OCI-M2 (cell line): Measurements from ENCODE around the gene ACCS.

Experiments
- DNase-seq: peaks from one replicate; lab custom pipeline; 2025; ENCODE audit not compliant: unreplicated experiment; lab: John Stamatoyannopoulos, UW

ACCS gene

GRCh38 chr11:44128729-44129128 lies 62.7 kb downstream of the ACCS start:
- no peak for DNase-seq

DNA sequence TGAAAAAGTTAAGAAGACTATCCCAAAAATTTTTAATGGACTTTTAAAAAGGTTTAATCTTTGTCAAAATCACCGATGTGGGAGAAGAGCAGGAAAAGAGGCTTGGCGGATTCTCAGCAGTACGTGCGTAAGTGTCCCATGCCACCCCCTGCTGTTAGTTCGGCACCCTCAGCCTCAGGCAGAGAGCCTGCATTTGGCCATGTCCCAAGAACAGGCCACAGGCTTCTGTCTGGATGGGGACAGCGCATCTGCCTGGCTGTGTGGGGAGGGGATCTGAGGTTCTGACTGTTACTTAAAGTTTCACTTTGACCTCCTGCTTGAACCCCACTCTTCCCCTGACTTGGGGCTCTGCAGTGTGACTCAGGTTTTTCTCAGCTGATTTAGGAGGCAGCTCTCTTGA lies 64.7 kb downstream of the ACCS start:
- DNase-seq: no peak

DNA sequence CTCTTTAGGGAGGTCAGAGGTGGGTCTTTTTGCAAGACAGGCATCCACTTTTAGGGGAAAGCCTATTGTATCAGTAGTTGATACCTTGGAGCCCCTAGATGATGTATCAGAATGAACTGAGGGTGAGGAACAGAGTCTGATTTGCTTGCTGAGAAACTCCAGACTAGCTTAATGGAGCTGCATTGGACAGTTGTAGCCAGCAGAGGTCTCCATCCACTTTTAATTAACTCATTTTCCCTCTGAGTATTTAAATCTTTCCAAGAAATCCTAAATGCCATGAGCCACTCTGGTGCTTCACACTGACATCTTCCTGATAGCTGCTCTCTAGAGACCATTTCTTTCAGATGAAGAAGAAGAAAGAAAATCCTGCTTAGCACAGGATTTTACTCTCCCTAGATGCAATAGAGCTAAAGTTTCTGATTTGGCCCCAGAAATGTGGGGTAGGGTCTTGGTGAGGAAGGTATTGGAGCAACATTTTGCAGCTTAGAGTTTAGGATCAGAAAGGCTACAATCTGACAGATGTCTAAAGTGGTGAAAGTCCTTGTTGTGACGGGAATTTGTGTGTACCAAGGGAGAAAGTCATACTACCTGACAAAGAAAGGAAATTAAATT lies 67.4 kb downstream of the ACCS start:
- no peak for DNase-seq
